Activated CD8-positive, alpha-beta memory T cell treated with anti-CD3 and anti-CD28 coated beads, Interleukin-2, amount 50 U/mL, for 24 hours (primary cell): Measurements from ENCODE around the gene IL1RL1.

Experiments
- DNase-seq: peaks from one replicate; pipeline ENCODE4 v3.0.0-alpha.2; 2020; ENCODE audit errors: extremely low read depth

Gene IL1RL1

GRCh38 chr2:102335871-102336366, 24.6 kb downstream of the IL1RL1 start:
- no peak for DNase-seq

GRCh38 chr2:102336502-102336945, 25.2 kb downstream of the IL1RL1 start:
- DNase-seq: no peak

- DNase-seq: no peak
These were observed 25.6 kb downstream of the IL1RL1 start for GRCh38 chr2:102337012-102337411.

- no peak for DNase-seq
These were observed 26.4 kb downstream of the IL1RL1 start for GRCh38 chr2:102337481-102338386.

GRCh38 chr2:102340778-102341177, 29.4 kb downstream of the IL1RL1 start:
- no peak for DNase-seq

GRCh38 chr2:102342888-102343287, 31.5 kb downstream of the IL1RL1 start:
- no peak for DNase-seq

- DNase-seq: no peak
These were observed 33.0 kb downstream of the IL1RL1 start for GRCh38 chr2:102344397-102344796.

GRCh38 chr2:102345329-102345920, 34.1 kb downstream of the IL1RL1 start:
- no peak for DNase-seq

GRCh38 chr2:102346381-102347130, 35.2 kb downstream of the IL1RL1 start:
- no peak for DNase-seq

- no peak for DNase-seq
These were observed 38.9 kb downstream of the IL1RL1 start for GRCh38 chr2:102350137-102350793.

- peak; percentile 27 for DNase-seq
These were observed 44.4 kb downstream of the IL1RL1 start, which contains the start of gene IL18R1 for GRCh38 chr2:102355526-102356380. Gene IL18R1, plus strand, starts transcription at chr2:102355796. Its CDS starts 6,865 bp downstream, at chr2:102362661.

- no peak for DNase-seq
These were observed 45.0 kb downstream of the IL1RL1 start for GRCh38 chr2:102356381-102356712.

GRCh38 chr2:102356741-102357140, 45.4 kb downstream of the IL1RL1 start:
- no peak for DNase-seq

GRCh38 chr2:102357937-102358336, 46.6 kb downstream of the IL1RL1 start:
- no peak for DNase-seq

GRCh38 chr2:102358496-102358895, 47.1 kb downstream of the IL1RL1 start:
- no peak for DNase-seq

GRCh38 chr2:102359527-102359926, 48.2 kb downstream of the IL1RL1 start:
- DNase-seq: no peak

- DNase-seq: no peak
These were observed 50.4 kb downstream of the IL1RL1 start for GRCh38 chr2:102361632-102362241.

GRCh38 chr2:102365763-102366162, 54.4 kb downstream of the IL1RL1 start:
- no peak for DNase-seq

GRCh38 chr2:102366406-102367112, 55.2 kb downstream of the IL1RL1 start:
- no peak for DNase-seq
